ENCODE measurements around the gene SHC2.

- no peak for TF ChIP-seq POLR2A (IDR thresholded peaks at IDR 0.05; ENCODE audit: low read length)
- no peak for TF ChIP-seq GATA1 (IDR thresholded peaks at IDR 0.05; ENCODE audit: low read depth, low read length)
These were observed 18.1 kb upstream of the SHC2 start for GRCh38 chr19:478976-479375.
